ENCODE data around the gene KYAT1.
"Not testable (repeated sequence)": the region's sequence is repeated elsewhere in the genome, so short reads cannot be mapped to it uniquely, and the experiment has no call there.

KYAT1 gene

GRCh38 chr9:128800061-128800460, 81.7 kb downstream of the KYAT1 start:
- Histone ChIP-seq H3K27ac (ENCODE audit: low read depth, low read length) (no peak overlapping the region), H3K36me3 (ENCODE audit: insufficient read depth, low read length) (peaks cover 43% of the 10 kb centered on the region), H3K27me3 (ENCODE audit: control insufficient read depth in 1 of 2, insufficient read depth in 2 of 2, low read length in 2 of 2) (no peaks in the 10 kb centered on the region)

DNA sequence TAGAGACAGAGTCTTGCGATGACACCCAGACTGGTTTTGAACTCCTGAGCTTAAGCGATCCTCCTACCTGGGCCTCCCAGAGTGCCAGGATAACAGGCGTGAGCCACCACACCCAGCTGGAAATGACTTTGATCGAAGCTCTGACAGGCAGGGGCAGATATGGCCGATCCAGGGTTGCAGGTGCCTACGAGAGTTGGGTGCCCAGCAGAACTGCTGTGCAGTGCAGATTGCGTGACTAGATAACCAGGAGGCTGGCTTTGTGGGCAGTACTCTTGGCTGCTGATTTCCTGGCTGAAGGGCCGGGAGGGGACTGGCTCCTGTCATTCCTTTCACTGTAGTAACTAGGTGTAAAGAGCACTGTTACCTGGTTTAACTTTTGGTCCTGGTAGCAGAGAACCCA, 82.9 kb downstream of the KYAT1 start:
- H3K9ac ChIP-seq (ENCODE audit: low read length), result no peak overlapping the region
- no peaks in the 10 kb centered on the region for H3K9me3 ChIP-seq (ENCODE audit: low read length)
- H3K27me3 ChIP-seq (ENCODE audit: control insufficient read depth in 1 of 2, insufficient read depth in 2 of 2, low read length in 2 of 2), result no peaks in the 10 kb centered on the region
- peaks cover 38% of the 10 kb centered on the region for H3K36me3 ChIP-seq (ENCODE audit: insufficient read depth, low read length)
- no peaks in the 10 kb centered on the region for H3K4me1 ChIP-seq (ENCODE audit: insufficient read depth, low read length)
- H3K27ac ChIP-seq (ENCODE audit: low read depth, low read length), result no peak overlapping the region
- no peak overlapping the region for H3K4me3 ChIP-seq (ENCODE audit: low read depth in 1 of 2, low read length in 2 of 2)

More at GRCh38 chr9:128800061-128800460, 81.7 kb downstream of the KYAT1 start:
- Histone ChIP-seq H3K4me1 (ENCODE audit: insufficient read depth, low read length) (no peaks in the 10 kb centered on the region), H3K9me3 (ENCODE audit: low read length) (no peaks in the 10 kb centered on the region), H3K9ac (ENCODE audit: low read length) (no peak overlapping the region), H3K4me3 (ENCODE audit: low read depth in 1 of 2, low read length in 2 of 2) (no peak overlapping the region)

DNA sequence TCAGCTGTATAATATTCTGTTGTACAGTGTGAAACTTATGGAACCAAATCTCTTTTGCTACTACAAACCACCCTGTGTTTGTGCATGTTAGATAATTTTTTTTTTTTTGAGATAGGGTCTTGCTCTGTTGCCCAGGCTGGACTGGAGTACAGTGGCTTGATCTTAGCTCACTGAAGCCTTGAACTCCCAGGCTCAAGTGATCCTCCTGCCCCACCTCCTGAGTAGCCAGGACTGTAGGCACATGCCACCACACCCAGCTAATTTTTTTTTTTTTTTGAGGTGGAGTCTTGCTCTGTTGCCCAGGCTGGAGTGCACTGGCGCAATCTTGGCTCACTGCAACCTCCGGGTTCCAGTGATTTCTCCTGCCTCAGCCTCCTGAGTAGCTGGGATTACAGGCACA, 86.8 kb downstream of the KYAT1 start:
- not testable (repeated sequence) for H3K27me3 ChIP-seq (ENCODE audit: control insufficient read depth in 1 of 2, insufficient read depth in 2 of 2, low read length in 2 of 2); H3K9me3 ChIP-seq (ENCODE audit: low read length); H3K4me1 ChIP-seq (ENCODE audit: insufficient read depth, low read length); H3K9ac ChIP-seq (ENCODE audit: low read length); H3K4me3 ChIP-seq (ENCODE audit: low read depth in 1 of 2, low read length in 2 of 2); H3K27ac ChIP-seq (ENCODE audit: low read depth, low read length)
- peaks cover 55% of the 10 kb centered on the region for H3K36me3 ChIP-seq (ENCODE audit: insufficient read depth, low read length)

DNA sequence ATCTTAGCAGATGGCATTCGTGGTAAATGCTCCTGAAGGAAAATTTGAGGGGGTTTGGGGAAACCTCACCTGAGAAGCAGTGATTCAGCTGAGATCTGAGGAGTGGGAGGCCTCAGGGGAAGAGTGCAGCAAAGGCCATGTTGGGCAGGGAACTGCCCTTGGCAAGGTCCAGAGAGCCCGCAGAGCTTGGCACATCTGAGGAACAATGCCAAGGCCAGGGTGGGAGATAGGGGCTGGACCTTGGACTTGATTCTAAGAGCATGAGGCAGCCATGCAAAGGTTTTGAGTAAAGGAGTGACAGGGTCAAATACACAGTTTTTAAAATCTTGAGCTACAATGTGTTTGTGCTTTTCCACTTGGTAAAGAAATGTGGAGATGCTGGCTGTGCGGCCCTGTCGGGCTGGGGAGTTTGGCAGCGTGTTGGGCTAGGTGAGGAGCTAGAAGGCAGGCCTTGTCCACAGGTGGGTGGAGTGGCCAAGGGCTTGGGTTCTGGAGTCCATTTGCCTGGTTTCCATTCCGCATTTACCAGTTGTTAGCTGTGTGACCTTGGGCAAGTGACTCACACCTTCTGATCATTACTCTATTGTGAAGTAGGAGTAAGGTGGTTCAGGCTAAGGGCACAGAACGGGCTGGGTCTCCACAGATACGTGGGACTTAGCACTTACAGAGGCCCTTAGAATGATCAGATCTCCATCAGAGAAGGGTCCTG, 88.6 kb downstream of the KYAT1 start:
- no peak overlapping the region for H3K27ac ChIP-seq (ENCODE audit: low read depth, low read length)
- H3K4me1 ChIP-seq (ENCODE audit: insufficient read depth, low read length), result peaks cover 6% of the 10 kb centered on the region
- peaks cover 44% of the 10 kb centered on the region for H3K36me3 ChIP-seq (ENCODE audit: insufficient read depth, low read length)

GRCh38 chr9:128792134-128792533, 89.6 kb downstream of the KYAT1 start:
- Histone ChIP-seq H3K4me1 (ENCODE audit: insufficient read depth, low read length) (peaks cover 10% of the 10 kb centered on the region), H3K36me3 (ENCODE audit: insufficient read depth, low read length) (peaks cover 41% of the 10 kb centered on the region), H3K27ac (ENCODE audit: low read depth, low read length) (no peak overlapping the region), H3K4me3 (ENCODE audit: low read depth in 1 of 2, low read length in 2 of 2) (no peak overlapping the region), H3K27me3 (ENCODE audit: control insufficient read depth in 1 of 2, insufficient read depth in 2 of 2, low read length in 2 of 2) (no peaks in the 10 kb centered on the region), H3K9me3 (ENCODE audit: low read length) (no peaks in the 10 kb centered on the region), H3K9ac (ENCODE audit: low read length) (no peak overlapping the region)

More for the DNA sequence above, 88.6 kb downstream of the KYAT1 start:
- no peak overlapping the region for H3K4me3 ChIP-seq (ENCODE audit: low read depth in 1 of 2, low read length in 2 of 2)
- H3K27me3 ChIP-seq (ENCODE audit: control insufficient read depth in 1 of 2, insufficient read depth in 2 of 2, low read length in 2 of 2), result no peaks in the 10 kb centered on the region
- no peaks in the 10 kb centered on the region for H3K9me3 ChIP-seq (ENCODE audit: low read length)
- no peak overlapping the region for H3K9ac ChIP-seq (ENCODE audit: low read length)

- peaks cover 37% of the 10 kb centered on the region for H3K36me3 ChIP-seq (ENCODE audit: insufficient read depth, low read length)
- H3K27me3 ChIP-seq (ENCODE audit: control insufficient read depth in 1 of 2, insufficient read depth in 2 of 2, low read length in 2 of 2), result no peaks in the 10 kb centered on the region
- H3K9ac ChIP-seq (ENCODE audit: low read length), result no peak overlapping the region
- no peak overlapping the region for H3K27ac ChIP-seq (ENCODE audit: low read depth, low read length)
- H3K4me1 ChIP-seq (ENCODE audit: insufficient read depth, low read length), result peaks cover 15% of the 10 kb centered on the region
- H3K9me3 ChIP-seq (ENCODE audit: low read length), result no peaks in the 10 kb centered on the region
- no peak overlapping the region for H3K4me3 ChIP-seq (ENCODE audit: low read depth in 1 of 2, low read length in 2 of 2)
Observed at GRCh38 chr9:128790536-128790935, 91.2 kb downstream of the KYAT1 start.

DNA sequence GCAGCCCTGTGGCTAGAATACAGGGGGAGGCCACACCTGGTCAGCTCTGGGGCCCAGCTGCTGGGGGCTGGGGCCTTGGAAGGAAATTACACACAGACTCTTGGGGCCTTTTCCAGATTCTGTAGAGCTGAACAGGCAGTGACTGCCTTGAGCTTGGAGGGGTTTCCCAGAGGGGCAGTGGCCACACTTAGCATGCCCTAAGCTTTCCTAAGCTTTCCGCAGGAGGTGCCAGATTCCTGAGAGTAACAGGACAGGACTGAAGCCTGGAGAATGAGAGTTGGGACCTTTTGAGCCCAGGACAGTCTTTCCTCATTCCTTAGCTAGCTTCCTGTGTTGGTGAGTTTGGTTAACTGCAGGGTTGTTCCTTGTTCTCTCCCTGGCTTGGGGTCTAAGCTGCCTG, 93.3 kb downstream of the KYAT1 start:
- H3K4me1 ChIP-seq (ENCODE audit: insufficient read depth, low read length), result peaks cover 15% of the 10 kb centered on the region
- no peak overlapping the region for H3K4me3 ChIP-seq (ENCODE audit: low read depth in 1 of 2, low read length in 2 of 2)
- H3K27ac ChIP-seq (ENCODE audit: low read depth, low read length), result no peak overlapping the region
- peaks cover 33% of the 10 kb centered on the region for H3K36me3 ChIP-seq (ENCODE audit: insufficient read depth, low read length)
- peak overlapping the region; percentile 5 for H3K9ac ChIP-seq (ENCODE audit: low read length)
- H3K27me3 ChIP-seq (ENCODE audit: control insufficient read depth in 1 of 2, insufficient read depth in 2 of 2, low read length in 2 of 2), result no peaks in the 10 kb centered on the region
- no peaks in the 10 kb centered on the region for H3K9me3 ChIP-seq (ENCODE audit: low read length)

GRCh38 chr9:128787659-128788058, 94.1 kb downstream of the KYAT1 start:
- Histone ChIP-seq H3K9me3 (ENCODE audit: low read length) (no peaks in the 10 kb centered on the region), H3K27ac (ENCODE audit: low read depth, low read length) (peak overlapping the region; percentile 76), H3K9ac (ENCODE audit: low read length) (peak overlapping the region; percentile 5), H3K27me3 (ENCODE audit: control insufficient read depth in 1 of 2, insufficient read depth in 2 of 2, low read length in 2 of 2) (no peaks in the 10 kb centered on the region), H3K4me1 (ENCODE audit: insufficient read depth, low read length) (peaks cover 15% of the 10 kb centered on the region), H3K4me3 (ENCODE audit: low read depth in 1 of 2, low read length in 2 of 2) (peak overlapping the region; percentile 76 to 99), H3K36me3 (ENCODE audit: insufficient read depth, low read length) (peaks cover 26% of the 10 kb centered on the region)

DNA sequence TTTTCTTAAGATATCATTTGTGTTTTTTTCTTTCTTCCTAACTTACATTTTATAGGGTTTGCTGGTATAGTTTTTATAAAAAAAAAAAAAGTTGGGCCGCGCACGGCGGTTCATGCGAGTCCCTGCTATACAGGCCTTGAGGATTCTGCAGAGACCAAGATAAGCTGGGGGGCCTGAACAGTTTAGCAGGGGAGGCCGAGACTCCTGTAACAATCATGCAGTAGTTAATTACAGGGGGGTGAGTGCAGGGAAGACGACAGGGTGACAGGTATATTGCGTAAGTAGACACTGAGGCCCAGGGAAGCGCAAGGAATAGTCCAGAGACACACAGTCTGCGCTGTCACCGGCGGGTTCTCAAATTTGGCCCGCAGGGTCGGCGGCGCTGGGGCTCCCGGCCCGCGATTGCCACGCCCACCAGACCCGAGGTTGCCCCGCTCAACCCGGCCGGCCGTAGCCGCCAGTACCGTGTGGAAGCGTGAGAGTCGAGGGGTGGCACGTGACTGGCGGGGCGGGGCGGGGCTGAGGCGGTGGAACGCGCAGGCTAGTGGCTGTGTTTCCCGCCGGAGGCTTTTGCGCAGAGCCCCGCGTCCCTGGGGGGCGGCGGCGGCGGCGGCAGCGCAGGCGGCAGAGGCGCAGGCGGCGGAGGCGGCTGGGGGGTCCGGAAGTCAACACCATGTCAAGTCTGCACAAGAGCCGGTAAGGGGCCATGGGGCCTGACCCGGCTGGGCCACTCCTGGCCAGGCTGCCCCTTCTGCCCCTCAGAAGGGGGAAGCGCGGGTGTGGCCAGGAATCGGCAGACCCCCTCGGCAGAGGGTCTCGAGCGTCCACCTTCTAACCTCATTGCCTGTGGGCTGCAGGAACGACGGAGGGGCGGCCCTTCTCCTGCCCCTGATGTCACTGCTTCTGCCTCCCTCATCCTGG, 94.8 kb downstream of the KYAT1 start, which contains the start of gene TBC1D13:
Gene TBC1D13 (plus strand): TSS at position 573 of the 921 bp plus-strand sequence. CDS start 101 bp downstream, at position 674.
- peak within 1 kb of the TSS; percentile 5 for H3K9ac ChIP-seq (ENCODE audit: low read length)
- peak within 1 kb of the TSS; percentile 83 to 99 for H3K4me3 ChIP-seq (ENCODE audit: low read depth in 1 of 2, low read length in 2 of 2)
- peaks cover 18% of the 10 kb centered on the region for H3K36me3 ChIP-seq (ENCODE audit: insufficient read depth, low read length)
- no peaks in the 10 kb centered on the region for H3K27me3 ChIP-seq (ENCODE audit: control insufficient read depth in 1 of 2, insufficient read depth in 2 of 2, low read length in 2 of 2)
- peak within 1 kb of the TSS; percentile 76 for H3K27ac ChIP-seq (ENCODE audit: low read depth, low read length)
- peaks cover 15% of the 10 kb centered on the region for H3K4me1 ChIP-seq (ENCODE audit: insufficient read depth, low read length)
- H3K9me3 ChIP-seq (ENCODE audit: low read length), result no peaks in the 10 kb centered on the region

GRCh38 chr9:128785427-128785826, 96.3 kb downstream of the KYAT1 start:
- peaks cover 15% of the 10 kb centered on the region for H3K4me1 ChIP-seq (ENCODE audit: insufficient read depth, low read length)
- no peak overlapping the region for H3K9ac ChIP-seq (ENCODE audit: low read length)
- H3K27me3 ChIP-seq (ENCODE audit: control insufficient read depth in 1 of 2, insufficient read depth in 2 of 2, low read length in 2 of 2), result no peaks in the 10 kb centered on the region
- no peaks in the 10 kb centered on the region for H3K9me3 ChIP-seq (ENCODE audit: low read length)
- H3K27ac ChIP-seq (ENCODE audit: low read depth, low read length), result no peak overlapping the region
- peaks cover 4% of the 10 kb centered on the region for H3K36me3 ChIP-seq (ENCODE audit: insufficient read depth, low read length)
- H3K4me3 ChIP-seq (ENCODE audit: low read depth in 1 of 2, low read length in 2 of 2), result no peak overlapping the region
